Mesenchymal stem cell (in vitro differentiated cells and primary cell): ENCODE measurements around the gene USP44.

Experiments used
- DNase-seq: peaks from one replicate; pipeline ENCODE4 v3.0.0-alpha.2; 2013
- H2AFZ ChIP-seq: one replicate; pipeline ENCODE4 v1.6.1; 2013; ENCODE audit warnings: low read depth, mild to moderate bottlenecking, control low read depth, inconsistent platforms, low read length, moderate library complexity
- H2AK5ac ChIP-seq: 2 replicates; pipeline ENCODE4 v1.6.1; 2013; ENCODE audit warnings: low read length, moderate library complexity, mild to moderate bottlenecking, inconsistent platforms; ENCODE audit not compliant: severe bottlenecking
- H2BK120ac ChIP-seq: one replicate; pipeline ENCODE4 v1.6.1; 2013; ENCODE audit warnings: low read depth, mild to moderate bottlenecking, inconsistent platforms, low read length, moderate library complexity
- H2BK12ac ChIP-seq, 2 experiments: one replicate each; pipeline ENCODE4 v1.6.1; 2013; ENCODE audit warnings: inconsistent platforms in 2 of 2, low read length in 2 of 2, mild to moderate bottlenecking in 2 of 2, moderate library complexity in 2 of 2, control low read depth in 1 of 2
- H2BK15ac ChIP-seq: one replicate; pipeline ENCODE4 v1.6.1; 2013; ENCODE audit warnings: mild to moderate bottlenecking, low read depth, inconsistent platforms; ENCODE audit not compliant: poor library complexity, severe bottlenecking
- H2BK5ac ChIP-seq: 2 replicates; pipeline ENCODE4 v1.6.1; 2013; ENCODE audit warnings: low read depth, mild to moderate bottlenecking, low read length, control low read depth, inconsistent platforms; ENCODE audit not compliant: poor library complexity, severe bottlenecking
- H3K14ac ChIP-seq, 2 experiments: one replicate each; pipeline ENCODE4 v1.6.1; 2013; ENCODE audit warnings: inconsistent platforms in 2 of 2, low read length in 2 of 2, control low read depth in 1 of 2, mild to moderate bottlenecking in 1 of 2, moderate library complexity in 1 of 2
- H3K18ac ChIP-seq, 2 experiments: one replicate each; pipeline ENCODE4 v1.6.1; 2013; ENCODE audit warnings: inconsistent platforms in 2 of 2, low read length in 2 of 2, control low read depth in 1 of 2, low read depth in 1 of 2, mild to moderate bottlenecking in 1 of 2
- H3K23ac ChIP-seq, 2 experiments: one replicate each; pipeline ENCODE4 v1.6.1; 2013; ENCODE audit warnings: inconsistent platforms in 2 of 2, low read length in 2 of 2, mild to moderate bottlenecking in 2 of 2, moderate library complexity in 2 of 2, control low read depth in 1 of 2
- H3K27ac ChIP-seq: 2 replicates; pipeline ENCODE4 v1.5.1; 2013; ENCODE audit warnings: mild to moderate bottlenecking, moderate library complexity, low read length, control low read depth, inconsistent platforms; ENCODE audit not compliant: poor library complexity, severe bottlenecking
- H3K27me3 ChIP-seq, 2 experiments: 2 replicates each; pipeline versions ENCODE4 v1.6.1 to v1.7.0; 2013; ENCODE audit warnings: low read length in 2 of 2, mild to moderate bottlenecking in 2 of 2, moderate library complexity in 2 of 2, control low read depth in 1 of 2, inconsistent platforms in 1 of 2; ENCODE audit not compliant: control insufficient read depth in 1 of 2, insufficient read depth in 1 of 2
- H3K36me3 ChIP-seq, 2 experiments: 2 replicates each; pipeline versions ENCODE4 v1.6.1 to v1.7.0; 2013; ENCODE audit warnings: low read length in 2 of 2, control low read depth in 1 of 2, inconsistent platforms in 1 of 2, low read depth in 1 of 2, mild to moderate bottlenecking in 1 of 2; ENCODE audit not compliant: insufficient read depth in 2 of 2, control insufficient read depth in 1 of 2
- H3K4ac ChIP-seq, 2 experiments: one replicate each; pipeline ENCODE4 v1.6.1; 2013; ENCODE audit warnings: inconsistent platforms in 2 of 2, low read length in 2 of 2, mild to moderate bottlenecking in 2 of 2, moderate library complexity in 2 of 2, control low read depth in 1 of 2, low read depth in 1 of 2
- H3K4me1 ChIP-seq: 2 replicates; pipeline ENCODE4 v1.6.1; 2013; ENCODE audit warnings: low read depth, low read length, control low read depth; ENCODE audit not compliant: control insufficient read depth, insufficient read depth
- H3K4me2 ChIP-seq: 2 replicates; pipeline ENCODE4 v1.6.1; 2013; ENCODE audit warnings: low read length, mild to moderate bottlenecking, inconsistent platforms; ENCODE audit not compliant: poor library complexity, severe bottlenecking
- H3K4me3 ChIP-seq, 2 experiments: 2 replicates each; pipeline versions ENCODE4 v1.5.1 to v1.7.0; 2013; ENCODE audit warnings: low read length in 2 of 2, mild to moderate bottlenecking in 2 of 2, control low read depth in 1 of 2, low read depth in 1 of 2; ENCODE audit not compliant: insufficient read depth in 1 of 2
- H3K79me1 ChIP-seq: replicated peaks from 2 replicates; pipeline ENCODE4 v1.6.1; 2013; ENCODE audit warnings: mild to moderate bottlenecking, control low read depth, low read length, inconsistent platforms; ENCODE audit not compliant: poor library complexity, severe bottlenecking
- H3K9ac ChIP-seq: 2 replicates; pipeline ENCODE4 v1.7.0; 2013; ENCODE audit warnings: mild to moderate bottlenecking, low read length, moderate library complexity
- H3K9me3 ChIP-seq: 2 replicates; pipeline ENCODE4 v1.7.0; 2013; ENCODE audit warnings: mild to moderate bottlenecking, low read length; ENCODE audit not compliant: control insufficient read depth
- H4K8ac ChIP-seq: one replicate; pipeline ENCODE4 v1.6.1; 2013; ENCODE audit warnings: inconsistent platforms, mild to moderate bottlenecking, low read length, moderate library complexity
- H4K91ac ChIP-seq: one replicate; pipeline ENCODE4 v1.6.1; 2013; ENCODE audit warnings: mild to moderate bottlenecking, low read length, inconsistent platforms
- WGBS: methylation state at CpG from one replicate; pipeline ENCODE4 v1.1.7; 2013; ENCODE audit warnings: mixed read lengths; 5-methylcytosine and 5-hydroxymethylcytosine counted together

USP44 gene

GRCh38 chr12:95593266-95593871, 42.1 kb upstream of the USP44 start:
- no peak overlapping the region for H3K18ac ChIP-seq
- no peak overlapping the region for H2AK5ac ChIP-seq
- no peaks in the 10 kb centered on the region for H3K27me3 ChIP-seq
- no peak overlapping the region for H4K91ac ChIP-seq
- H3K9me3 ChIP-seq = no peaks in the 10 kb centered on the region
- no peak overlapping the region for H2AFZ ChIP-seq
- no peak overlapping the region for H3K9ac ChIP-seq
- no peak overlapping the region for H2BK12ac ChIP-seq
- H3K36me3 ChIP-seq = no peaks in the 10 kb centered on the region
- H3K4me2 ChIP-seq = no peak overlapping the region
- no peaks in the 10 kb centered on the region for H3K4me1 ChIP-seq
- no peak overlapping the region for H2BK120ac ChIP-seq
- WGBS = 70% methylated on average over 7 of the region's 7 CpGs
- no peak overlapping the region for H3K27ac ChIP-seq
- H3K79me1 ChIP-seq = no peaks in the 10 kb centered on the region
- no peak overlapping the region for H3K14ac ChIP-seq
- no peak overlapping the region for H3K4me3 ChIP-seq
- no peak overlapping the region for H3K4ac ChIP-seq
- DNase-seq = no peak
- H3K23ac ChIP-seq = no peak overlapping the region
- H2BK5ac ChIP-seq = no peak overlapping the region
- H4K8ac ChIP-seq = no peak overlapping the region
- no peak overlapping the region for H2BK15ac ChIP-seq

- H2BK120ac ChIP-seq = no peak overlapping the region
- H2BK5ac ChIP-seq = no peak overlapping the region
- H3K4me1 ChIP-seq = no peaks in the 10 kb centered on the region
- WGBS = 33% methylated on average over 1 of the region's 2 CpGs
- H2AK5ac ChIP-seq = no peak overlapping the region
- H3K4me3 ChIP-seq = no peak overlapping the region
- no peak overlapping the region for H3K4ac ChIP-seq
- H3K14ac ChIP-seq = no peak overlapping the region
- H3K23ac ChIP-seq = no peak overlapping the region
- no peak overlapping the region for H2BK12ac ChIP-seq
- H3K79me1 ChIP-seq = no peaks in the 10 kb centered on the region
- no peak overlapping the region for H2BK15ac ChIP-seq
- H3K9me3 ChIP-seq = no peaks in the 10 kb centered on the region
- no peak for DNase-seq
- H3K27ac ChIP-seq = no peak overlapping the region
- H3K36me3 ChIP-seq = no peaks in the 10 kb centered on the region
- no peak overlapping the region for H3K9ac ChIP-seq
- H4K91ac ChIP-seq = no peak overlapping the region
- no peaks in the 10 kb centered on the region for H3K27me3 ChIP-seq
- no peak overlapping the region for H3K18ac ChIP-seq
- no peak overlapping the region for H2AFZ ChIP-seq
- no peak overlapping the region for H4K8ac ChIP-seq
- H3K4me2 ChIP-seq = no peak overlapping the region
Measured at GRCh38 chr12:95591731-95592130, 40.5 kb upstream of the USP44 start.

- Histone ChIP-seq H3K4me2 (no peak overlapping the region), H3K23ac (no peak overlapping the region), H4K91ac (no peak overlapping the region), H3K18ac (no peak overlapping the region), H3K9me3 (no peaks in the 10 kb centered on the region), H3K9ac (no peak overlapping the region), H2BK15ac (no peak overlapping the region), H3K4me3 (no peak overlapping the region), H4K8ac (no peak overlapping the region), H2AK5ac (peak overlapping the region; percentile 56), H2AFZ (no peak overlapping the region), H3K79me1 (no peaks in the 10 kb centered on the region), H3K27ac (no peak overlapping the region), H2BK120ac (no peak overlapping the region), H3K27me3 (no peaks in the 10 kb centered on the region), H3K4ac (no peak overlapping the region), H3K4me1 (no peaks in the 10 kb centered on the region), H3K14ac (no peak overlapping the region), H2BK12ac (no peak overlapping the region), H3K36me3 (no peaks in the 10 kb centered on the region), H2BK5ac (no peak overlapping the region)
- DNase-seq = no peak
- WGBS = 87% methylated on average over 2 of the region's 2 CpGs
Measured at GRCh38 chr12:95590775-95591174, 39.5 kb upstream of the USP44 start.

GRCh38 chr12:95583933-95584332, 32.7 kb upstream of the USP44 start:
- no peak overlapping the region for H2BK15ac ChIP-seq
- no peak overlapping the region for H3K14ac ChIP-seq
- no peaks in the 10 kb centered on the region for H3K79me1 ChIP-seq
- H3K4ac ChIP-seq = no peak overlapping the region
- no peaks in the 10 kb centered on the region for H3K36me3 ChIP-seq
- 90% methylated on average over 2 of the region's 2 CpGs for WGBS
- H4K8ac ChIP-seq = no peak overlapping the region
- no peak overlapping the region for H2AFZ ChIP-seq
- no peak overlapping the region for H2BK120ac ChIP-seq
- H2AK5ac ChIP-seq = no peak overlapping the region
- H3K4me1 ChIP-seq = no peaks in the 10 kb centered on the region
- H3K9ac ChIP-seq = no peak overlapping the region
- no peaks in the 10 kb centered on the region for H3K9me3 ChIP-seq
- H3K23ac ChIP-seq = no peak overlapping the region
- H2BK12ac ChIP-seq = no peak overlapping the region
- no peak overlapping the region for H3K27ac ChIP-seq
- H3K4me3 ChIP-seq = no peak overlapping the region
- no peak for DNase-seq
- H4K91ac ChIP-seq = no peak overlapping the region
- no peak overlapping the region for H3K18ac ChIP-seq
- H3K27me3 ChIP-seq = peaks cover 0 to 3% of the 10 kb centered on the region in 2 experiments
- no peak overlapping the region for H2BK5ac ChIP-seq
- H3K4me2 ChIP-seq = no peak overlapping the region
